ENCODE results near the gene SNX33. TPM values are rescaled to one million over a fixed set of nuclear protein-coding genes. Genes with fewer than 3 reads are reported as not detected.

SNX33 gene
- total RNA-seq, 2 experiments from 2014 or later = 0.09 to 0.38 TPM

- CTCF ChIA-PET (ENCODE audit: unreplicated experiment) = no interaction called here
- Histone ChIP-seq H3K4me3 (ENCODE audit: low read depth, low read length, poor library complexity, severe bottlenecking) (peak overlapping the region; percentile 67), H3K36me3 (ENCODE audit: insufficient read depth, low read length) (no peaks in the 10 kb centered on the region), H3K9me2 (ENCODE audit: insufficient read depth, low read length) (no peaks in the 10 kb centered on the region), H3K9me3 (ENCODE audit: low read length) (no peaks in the 10 kb centered on the region), H3K4me2 (ENCODE audit: low read length) (peak overlapping the region; percentile 70), H3K27ac (ENCODE audit: low read depth, low read length, poor library complexity, severe bottlenecking) (no peak overlapping the region), H3K4me1 (ENCODE audit: insufficient read depth, low read length, poor library complexity, severe bottlenecking) (peaks cover 12% of the 10 kb centered on the region), H4K20me1 (ENCODE audit: insufficient read depth, low read length) (no peaks in the 10 kb centered on the region), H2AFZ (ENCODE audit: low read length) (no peak overlapping the region), H3K79me2 (ENCODE audit: insufficient read depth, low read depth, low read length) (no peaks in the 10 kb centered on the region)
- TF ChIP-seq CTCF (conservative IDR thresholded peaks at IDR 0.05; ENCODE audit: low read length) (no peak), EZH2phosphoT487 (IDR thresholded peaks at IDR 0.05; ENCODE audit: borderline replicate concordance, low read depth, low read length) (no peak)
- no peak for DNase-seq (ENCODE audit: low spot score)
- intact Hi-C loops (cut with micrococcal nuclease; ENCODE audit: unreplicated experiment) = no loop called here
- POLR2A ChIA-PET = no interaction called here
- BruUV-seq (replicated peaks) = no TSS peak
These were observed 758 bp upstream of the SNX33 start for GRCh38 chr15:75646944-75647364.

GRCh38 chr15:75648156-75649000 is 666 bp downstream of the SNX33 start:
- peaks cover 8% of the 10 kb centered on the region for H3K4me1 ChIP-seq (ENCODE audit: insufficient read depth, low read length, poor library complexity, severe bottlenecking)
- H3K4me2 ChIP-seq (ENCODE audit: low read length) = peak overlapping the region; percentile 70
- no peaks in the 10 kb centered on the region for H3K9me3 ChIP-seq (ENCODE audit: low read length)
- no peak for DNase-seq (ENCODE audit: low spot score)
- peak overlapping the region; percentile 67 for H3K4me3 ChIP-seq (ENCODE audit: low read depth, low read length, poor library complexity, severe bottlenecking)
- BruUV-seq (replicated peaks) = no TSS peak
- H2AFZ ChIP-seq (ENCODE audit: low read length) = peak overlapping the region; percentile 57; the same call in 1 of the 2 replicates
- no peaks in the 10 kb centered on the region for H4K20me1 ChIP-seq (ENCODE audit: insufficient read depth, low read length)
- ChIA-PET CTCF (ENCODE audit: unreplicated experiment) (no interaction called here), POLR2A (no interaction called here)
- TF ChIP-seq CTCF (conservative IDR thresholded peaks at IDR 0.05; ENCODE audit: low read length) (no peak; the same call in 1 of the 2 replicates), EZH2phosphoT487 (IDR thresholded peaks at IDR 0.05; ENCODE audit: borderline replicate concordance, low read depth, low read length) (no peak)
- H3K79me2 ChIP-seq (ENCODE audit: insufficient read depth, low read depth, low read length) = no peaks in the 10 kb centered on the region
- no peak overlapping the region for H3K27ac ChIP-seq (ENCODE audit: low read depth, low read length, poor library complexity, severe bottlenecking)
- no peaks in the 10 kb centered on the region for H3K9me2 ChIP-seq (ENCODE audit: insufficient read depth, low read length)
- no peaks in the 10 kb centered on the region for H3K36me3 ChIP-seq (ENCODE audit: insufficient read depth, low read length)
- intact Hi-C loops (cut with micrococcal nuclease; ENCODE audit: unreplicated experiment) = no loop called here

All from OCI-LY7 (cell line).